Activated T-cell treated with anti-CD3 and anti-CD28 coated beads, Interleukin-2, amount 50 U/mL, for 72 hours (primary cell): ENCODE results near the gene PPP1R13B. TPM values are rescaled to one million over a fixed set of nuclear protein-coding genes. Genes with fewer than 3 reads are reported as not detected.

ENCODE experiments used
- ATAC-seq, 2 donors: fragments of 150-1000 bp; cut with Tn5 transposase; replicated peaks in 1 of 2; 2 replicates each; pipeline ENCODE4 v1.10.0; 2021; ENCODE audit warnings: moderate library complexity in 2 of 2, mild to moderate bottlenecking in 1 of 2
- DNase-seq, 2 donors: peaks; one replicate each; pipeline ENCODE4 v3.0.0; 2021 to 2022; ENCODE audit warnings: mixed read lengths in 1 of 2
- H3K27ac Mint-ChIP-seq: one replicate; pipeline ENCODE4 v1.8.0; 2022; ENCODE audit warnings: mild to moderate bottlenecking, moderate library complexity, mixed read lengths
- H3K27me3 Mint-ChIP-seq: one replicate; pipeline ENCODE4 v1.8.0; 2022; ENCODE audit warnings: low read depth, mixed read lengths
- H3K36me3 Mint-ChIP-seq, 2 donors: one replicate each; pipeline ENCODE4 v1.8.0; 2022; ENCODE audit warnings: mixed read lengths in 2 of 2, mild to moderate bottlenecking in 1 of 2; ENCODE audit not compliant: insufficient read depth in 2 of 2
- H3K4me1 Mint-ChIP-seq: one replicate; pipeline ENCODE4 v1.8.0; 2022; ENCODE audit warnings: low read depth, mixed read lengths
- H3K4me3 Mint-ChIP-seq, 2 donors: one replicate each; pipeline ENCODE4 v1.8.0; 2022; ENCODE audit warnings: mild to moderate bottlenecking in 2 of 2, mixed read lengths in 2 of 2, moderate library complexity in 2 of 2
- H3K9me3 Mint-ChIP-seq, 2 donors: one replicate each; pipeline ENCODE4 v1.8.0; 2022; ENCODE audit warnings: mixed read lengths in 2 of 2
- total RNA-seq, 2 donors: library from RNA; stranded (reverse); gene quantifications; one replicate each; pipeline ENCODE4 v1.2.3, GENCODE V29; 2022

Gene PPP1R13B
- total RNA-seq, 2 donors from 2014 or later = 13.8 to 15.4 TPM

DNA sequence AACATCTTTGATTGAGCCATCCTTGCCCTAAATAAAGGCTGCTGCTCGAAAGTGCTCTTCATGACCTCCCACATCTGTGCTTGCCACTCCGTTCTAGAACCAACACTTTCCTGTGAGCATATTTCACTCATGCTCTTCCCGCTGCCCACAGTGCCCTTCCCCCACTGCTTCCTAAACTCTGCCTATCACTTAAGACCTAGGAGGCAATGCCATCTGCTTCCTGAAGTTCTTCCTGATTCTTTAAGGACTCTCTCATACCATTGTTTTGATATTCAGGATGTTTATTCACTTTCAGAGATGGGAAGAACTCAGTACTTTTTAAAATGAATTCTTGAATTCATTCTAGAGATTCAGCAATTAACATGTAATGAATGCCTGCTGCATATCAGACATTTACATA is 81.8 kb downstream of the PPP1R13B start:
- H3K27ac Mint-ChIP-seq = no peak overlapping the region
- no peaks in the 10 kb centered on the region for H3K36me3 Mint-ChIP-seq
- DNase-seq (no peak), ATAC-seq (no peak)
- H3K4me3 Mint-ChIP-seq = no peak overlapping the region
- no peaks in the 10 kb centered on the region for H3K4me1 Mint-ChIP-seq
- H3K9me3 Mint-ChIP-seq = no peaks in the 10 kb centered on the region
- no peaks in the 10 kb centered on the region for H3K27me3 Mint-ChIP-seq

DNA sequence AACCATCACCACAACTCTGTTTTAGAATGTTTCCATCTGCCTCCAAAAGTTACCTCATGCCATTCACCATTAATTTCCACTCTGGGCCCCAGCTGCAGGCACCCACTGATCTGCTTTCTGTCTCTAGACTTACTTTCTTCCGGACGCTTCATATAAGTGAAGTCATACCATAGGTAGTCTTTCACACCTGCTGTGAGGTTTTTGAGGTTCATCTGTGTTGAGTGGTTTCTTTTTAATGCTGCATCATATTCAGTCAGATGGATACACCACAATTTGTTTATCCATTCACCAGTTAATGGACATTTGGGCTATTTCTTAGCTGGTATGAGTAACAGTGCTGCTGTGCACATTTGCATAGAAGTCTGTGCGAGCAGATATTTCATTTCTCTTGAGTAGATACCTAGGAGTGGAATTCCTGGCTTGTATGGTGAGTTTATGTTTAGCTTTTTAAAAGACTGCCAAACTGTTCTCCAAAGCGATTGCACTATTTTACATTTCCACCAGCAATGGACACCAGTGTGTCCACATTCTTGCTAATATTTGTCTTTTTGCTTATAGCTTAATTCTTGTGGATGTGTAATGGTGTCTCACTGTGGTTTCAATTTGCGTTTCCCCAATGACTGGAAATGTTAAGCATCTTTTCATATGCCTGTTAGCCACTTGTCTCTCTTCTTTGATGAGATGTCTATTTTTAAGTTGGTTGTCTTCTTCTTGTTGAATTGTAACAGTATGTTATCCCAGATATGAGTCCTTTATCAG is 83.5 kb downstream of the PPP1R13B start:
- ATAC-seq = peak; percentile 37 to 51
- H3K4me3 Mint-ChIP-seq = no peak overlapping the region

DNA sequence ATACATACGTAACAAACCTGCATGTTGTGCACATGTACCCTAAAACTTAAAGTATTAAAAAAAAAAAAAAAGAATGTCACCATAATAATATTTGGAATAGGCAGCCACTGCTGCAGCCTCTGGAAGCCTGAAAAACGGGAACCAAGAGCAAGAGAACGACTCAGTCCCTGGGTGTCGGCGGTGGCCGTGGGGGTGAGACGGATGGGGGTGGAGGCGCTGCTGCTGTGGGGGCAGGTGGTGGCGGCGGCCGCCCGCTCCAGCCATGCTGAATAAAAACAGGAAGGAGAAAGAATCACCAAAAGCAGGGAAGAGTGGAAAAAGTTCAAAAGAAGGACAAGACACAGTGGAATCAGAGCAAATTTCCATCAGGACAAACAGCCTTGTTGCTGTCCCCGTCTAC is 84.8 kb downstream of the PPP1R13B start:
- Mint-ChIP-seq H3K9me3 (no peaks in the 10 kb centered on the region), H3K36me3 (no peaks in the 10 kb centered on the region), H3K4me3 (no peak overlapping the region), H3K27me3 (no peaks in the 10 kb centered on the region), H3K4me1 (no peaks in the 10 kb centered on the region), H3K27ac (no peak overlapping the region)
- ATAC-seq = no peak
- no peak for DNase-seq

More for the DNA sequence above, 83.5 kb downstream of the PPP1R13B start:
- Mint-ChIP-seq H3K36me3 (no peaks in the 10 kb centered on the region), H3K27ac (no peak overlapping the region), H3K9me3 (no peaks in the 10 kb centered on the region), H3K27me3 (no peaks in the 10 kb centered on the region), H3K4me1 (no peaks in the 10 kb centered on the region)
- DNase-seq = no peak

DNA sequence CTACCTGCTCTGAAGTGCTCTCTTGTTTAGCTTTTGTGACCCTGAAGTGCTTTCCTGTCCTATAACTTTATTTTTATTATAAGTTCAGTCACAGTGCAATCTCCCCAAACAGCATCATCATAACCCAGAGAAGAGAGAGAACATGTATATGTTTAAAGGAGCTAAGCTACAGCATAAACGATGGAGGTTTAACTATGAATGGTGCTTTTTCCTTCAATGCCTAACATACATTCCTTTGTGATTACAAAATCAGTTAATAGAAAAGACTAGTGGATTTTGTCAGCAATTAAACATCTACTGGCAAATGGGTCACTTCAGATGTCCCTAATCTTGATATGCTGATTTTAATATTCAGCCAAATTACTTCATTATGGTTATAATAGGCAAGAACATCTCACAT is 85.3 kb downstream of the PPP1R13B start:
- H3K9me3 Mint-ChIP-seq = no peaks in the 10 kb centered on the region
- no peaks in the 10 kb centered on the region for H3K4me1 Mint-ChIP-seq
- DNase-seq = no peak

DNA sequence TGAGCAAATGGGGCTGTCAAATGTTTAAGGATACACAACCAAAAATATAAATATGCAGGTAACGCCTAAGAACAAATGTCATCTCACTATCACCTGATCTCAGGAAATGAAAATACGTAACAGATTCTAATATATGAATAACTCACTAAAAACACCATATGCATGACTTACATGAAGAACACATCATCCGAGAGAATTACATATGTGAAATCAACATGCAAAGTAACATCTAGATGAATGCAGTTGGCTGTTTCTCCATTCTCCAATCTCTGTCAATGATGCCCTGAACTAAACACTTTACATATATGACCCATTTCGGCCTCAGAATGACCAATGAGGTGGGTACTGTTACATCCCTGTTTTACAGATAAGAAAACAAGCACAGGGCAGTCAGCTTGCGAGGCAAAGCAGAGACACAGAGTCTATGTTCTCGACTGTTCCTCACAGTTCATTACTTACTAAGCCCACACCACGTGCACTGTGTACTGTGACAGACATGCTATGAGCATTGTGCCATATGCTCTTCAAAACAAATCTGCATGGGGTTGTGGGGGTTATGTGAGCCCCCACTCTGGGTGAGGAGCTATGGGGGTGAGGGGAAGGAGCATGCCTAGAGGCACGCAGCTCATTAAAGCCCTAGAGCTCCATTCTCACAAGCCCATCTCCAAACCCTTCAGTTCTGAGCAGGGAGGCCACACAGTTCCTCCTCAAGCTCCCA is 89.2 kb downstream of the PPP1R13B start:
- no peaks in the 10 kb centered on the region for H3K36me3 Mint-ChIP-seq
- no peaks in the 10 kb centered on the region for H3K27me3 Mint-ChIP-seq
- no peak overlapping the region for H3K27ac Mint-ChIP-seq
- no peak overlapping the region for H3K4me3 Mint-ChIP-seq
- no peak for DNase-seq
- no peaks in the 10 kb centered on the region for H3K9me3 Mint-ChIP-seq
- ATAC-seq = no peak
- H3K4me1 Mint-ChIP-seq = no peaks in the 10 kb centered on the region

More for the DNA sequence above, 85.3 kb downstream of the PPP1R13B start:
- no peak overlapping the region for H3K4me3 Mint-ChIP-seq
- no peak overlapping the region for H3K27ac Mint-ChIP-seq
- no peaks in the 10 kb centered on the region for H3K27me3 Mint-ChIP-seq
- no peak for ATAC-seq
- H3K36me3 Mint-ChIP-seq = no peaks in the 10 kb centered on the region

GRCh38 chr14:103755060-103755459 is 92.3 kb downstream of the PPP1R13B start:
- no peaks in the 10 kb centered on the region for H3K36me3 Mint-ChIP-seq

GRCh38 chr14:103753774-103754173 is 93.6 kb downstream of the PPP1R13B start:
- no peaks in the 10 kb centered on the region for H3K9me3 Mint-ChIP-seq
- no peak for DNase-seq
- no peaks in the 10 kb centered on the region for H3K27me3 Mint-ChIP-seq
- no peaks in the 10 kb centered on the region for H3K36me3 Mint-ChIP-seq
- no peak for ATAC-seq
- peaks cover 14% of the 10 kb centered on the region for H3K4me1 Mint-ChIP-seq
- H3K4me3 Mint-ChIP-seq = no peak overlapping the region
- H3K27ac Mint-ChIP-seq = peak overlapping the region; percentile 48

More at GRCh38 chr14:103755060-103755459, 92.3 kb downstream of the PPP1R13B start:
- ATAC-seq (no peak), DNase-seq (no peak)
- Mint-ChIP-seq H3K4me3 (no peak overlapping the region), H3K9me3 (no peaks in the 10 kb centered on the region), H3K4me1 (peaks cover 3% of the 10 kb centered on the region), H3K27ac (no peak overlapping the region), H3K27me3 (no peaks in the 10 kb centered on the region)

DNA sequence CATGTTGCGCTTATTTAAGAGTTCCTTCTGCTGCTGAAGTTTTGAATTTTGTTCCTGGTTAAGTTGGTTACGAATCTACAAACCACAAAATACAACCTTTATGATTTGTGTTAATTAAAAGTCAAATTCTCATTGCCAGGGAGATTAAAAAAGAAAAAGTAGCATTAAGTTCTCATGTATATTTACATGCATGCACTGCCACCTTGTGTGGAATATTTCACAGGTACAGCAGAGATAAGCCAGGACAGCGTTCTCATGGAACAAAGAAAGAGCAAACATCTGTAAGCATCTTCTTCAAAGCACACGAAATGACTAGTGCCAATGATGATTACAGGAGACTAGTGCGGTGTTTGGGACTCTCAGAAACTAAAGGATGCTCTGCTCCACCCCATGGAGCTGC is 97.5 kb downstream of the PPP1R13B start:
- Mint-ChIP-seq H3K4me3 (no peak overlapping the region), H3K36me3 (no peaks in the 10 kb centered on the region), H3K4me1 (peaks cover 23% of the 10 kb centered on the region), H3K9me3 (no peaks in the 10 kb centered on the region), H3K27me3 (no peaks in the 10 kb centered on the region), H3K27ac (no peak overlapping the region)
- no peak for ATAC-seq
- no peak for DNase-seq

GRCh38 chr14:103749452-103749851 is 97.9 kb downstream of the PPP1R13B start:
- ATAC-seq = no peak
- no peaks in the 10 kb centered on the region for H3K27me3 Mint-ChIP-seq
- H3K36me3 Mint-ChIP-seq = no peaks in the 10 kb centered on the region
- H3K9me3 Mint-ChIP-seq = no peaks in the 10 kb centered on the region
- peaks cover 23% of the 10 kb centered on the region for H3K4me1 Mint-ChIP-seq
- no peak overlapping the region for H3K27ac Mint-ChIP-seq
- H3K4me3 Mint-ChIP-seq = no peak overlapping the region
- no peak for DNase-seq

- peaks cover 23% of the 10 kb centered on the region for H3K4me1 Mint-ChIP-seq
- peak; percentile 52 for DNase-seq
- ATAC-seq = peak; percentile 94 to 96
- peak overlapping the region in 1 of 2 donors; percentile 31 for H3K4me3 Mint-ChIP-seq
- no peaks in the 10 kb centered on the region for H3K9me3 Mint-ChIP-seq
- no peaks in the 10 kb centered on the region for H3K27me3 Mint-ChIP-seq
- H3K36me3 Mint-ChIP-seq = no peaks in the 10 kb centered on the region
- H3K27ac Mint-ChIP-seq = no peak overlapping the region
Observed at GRCh38 chr14:103748534-103748857, 98.9 kb downstream of the PPP1R13B start.

DNA sequence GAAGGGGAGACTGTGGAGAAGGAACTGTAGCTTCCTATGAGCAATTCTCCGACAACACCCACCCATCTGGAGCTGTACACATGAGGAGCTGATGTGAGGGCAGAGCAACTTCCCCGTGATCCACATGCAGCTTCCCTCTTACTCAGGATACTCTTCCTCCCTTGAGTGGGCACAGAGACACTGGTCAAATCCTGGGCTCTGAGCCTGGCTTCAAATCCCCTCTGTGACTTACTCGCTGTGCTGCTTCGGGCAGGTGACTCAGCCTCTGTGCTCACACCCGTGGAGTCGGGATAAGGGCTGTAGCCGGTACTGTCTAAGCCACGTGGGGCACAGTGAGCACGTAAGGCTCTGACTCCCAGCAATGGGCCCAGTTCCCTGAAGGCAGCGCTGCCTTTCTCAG is 100.7 kb downstream of the PPP1R13B start:
- Mint-ChIP-seq H3K9me3 (no peaks in the 10 kb centered on the region), H3K4me3 (no peak overlapping the region), H3K4me1 (peaks cover 23% of the 10 kb centered on the region), H3K27me3 (no peaks in the 10 kb centered on the region), H3K27ac (no peak overlapping the region), H3K36me3 (no peaks in the 10 kb centered on the region)
- ATAC-seq (no peak), DNase-seq (no peak)

GRCh38 chr14:103745424-103745823 is 102.0 kb downstream of the PPP1R13B start:
- ATAC-seq (no peak), DNase-seq (no peak)
- Mint-ChIP-seq H3K27ac (no peak overlapping the region), H3K4me1 (peaks cover 23% of the 10 kb centered on the region), H3K9me3 (no peaks in the 10 kb centered on the region), H3K27me3 (no peaks in the 10 kb centered on the region), H3K36me3 (no peaks in the 10 kb centered on the region), H3K4me3 (no peak overlapping the region)

GRCh38 chr14:103744621-103745395 is 102.6 kb downstream of the PPP1R13B start:
- H3K4me3 Mint-ChIP-seq = no peak overlapping the region
- DNase-seq = no peak

More at GRCh38 chr14:103744621-103745395, 102.6 kb downstream of the PPP1R13B start:
- Mint-ChIP-seq H3K36me3 (no peaks in the 10 kb centered on the region), H3K27ac (no peak overlapping the region), H3K4me1 (peaks cover 18% of the 10 kb centered on the region), H3K27me3 (no peaks in the 10 kb centered on the region), H3K9me3 (no peaks in the 10 kb centered on the region)
- ATAC-seq = no peak
